GM21723 (cell line): Measurements from ENCODE around the gene TIRAP.
"Not testable (repeated sequence)": the region's sequence is repeated elsewhere in the genome, so short reads cannot be mapped to it uniquely, and the experiment has no call there.

Experiments used
- ATAC-seq: cut with Tn5 transposase; IDR thresholded peaks from one replicate; pipeline ENCODE4 v1.9.1; 2021; ENCODE audit warnings: mild to moderate bottlenecking, moderate library complexity; ENCODE audit not compliant: unreplicated experiment

The TIRAP gene, protein sequence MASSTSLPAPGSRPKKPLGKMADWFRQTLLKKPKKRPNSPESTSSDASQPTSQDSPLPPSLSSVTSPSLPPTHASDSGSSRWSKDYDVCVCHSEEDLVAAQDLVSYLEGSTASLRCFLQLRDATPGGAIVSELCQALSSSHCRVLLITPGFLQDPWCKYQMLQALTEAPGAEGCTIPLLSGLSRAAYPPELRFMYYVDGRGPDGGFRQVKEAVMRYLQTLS

GRCh38 chr11:126282736-126283591 lies at the start of gene TIRAP:
Gene TIRAP, plus strand, starts transcription at chr11:126283093. Its CDS starts 7,802 bp downstream, at chr11:126290895.
- ATAC-seq = peak; percentile 71

GRCh38 chr11:126233391-126233790 lies 49.5 kb upstream of the TIRAP start:
- ATAC-seq = no peak

DNA sequence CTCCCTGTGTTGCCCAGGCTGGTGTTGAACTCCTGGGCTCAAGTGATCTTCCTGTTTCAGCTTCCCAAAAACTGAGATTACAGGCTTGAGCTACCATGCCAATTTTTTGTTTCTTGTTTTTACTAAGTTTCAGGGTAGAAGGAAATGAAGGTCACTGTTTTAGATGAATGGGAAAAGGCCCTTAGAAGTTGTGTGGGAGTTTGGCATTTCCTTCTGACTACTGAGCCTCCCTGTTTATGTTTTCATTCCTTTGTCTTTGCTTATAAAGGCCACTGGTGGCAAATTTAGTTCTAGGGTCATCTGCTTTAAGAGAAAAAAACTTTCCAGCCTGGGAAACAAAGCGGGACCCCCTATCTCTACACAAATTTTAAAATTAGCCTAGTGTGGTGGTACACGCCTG lies 36.3 kb upstream of the TIRAP start:
- ATAC-seq = no peak

DNA sequence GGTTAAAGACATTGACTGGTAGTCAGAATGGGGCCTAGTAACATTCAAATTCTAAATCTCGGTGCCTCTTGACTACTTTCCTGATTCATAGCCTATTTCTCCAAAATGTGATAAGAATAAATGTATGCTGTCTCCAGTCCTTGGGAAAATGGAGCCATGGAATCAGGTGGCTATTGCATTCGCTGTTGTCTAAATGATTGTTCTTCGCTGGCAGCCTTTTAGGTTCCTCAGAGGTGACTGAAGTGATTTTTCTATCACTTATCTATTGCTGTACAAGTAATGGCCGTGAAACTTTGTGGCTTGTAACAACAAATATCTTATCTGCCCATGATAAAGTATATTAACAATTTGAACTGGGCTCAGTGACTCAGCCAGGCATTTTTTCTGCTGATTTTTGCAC lies 29.6 kb upstream of the TIRAP start:
- ATAC-seq = no peak

- ATAC-seq = no peak
Observed at GRCh38 chr11:126254819-126255218, 28.1 kb upstream of the TIRAP start.

- ATAC-seq = not testable (repeated sequence)
Observed at GRCh38 chr11:126255507-126255906, 27.4 kb upstream of the TIRAP start.

DNA sequence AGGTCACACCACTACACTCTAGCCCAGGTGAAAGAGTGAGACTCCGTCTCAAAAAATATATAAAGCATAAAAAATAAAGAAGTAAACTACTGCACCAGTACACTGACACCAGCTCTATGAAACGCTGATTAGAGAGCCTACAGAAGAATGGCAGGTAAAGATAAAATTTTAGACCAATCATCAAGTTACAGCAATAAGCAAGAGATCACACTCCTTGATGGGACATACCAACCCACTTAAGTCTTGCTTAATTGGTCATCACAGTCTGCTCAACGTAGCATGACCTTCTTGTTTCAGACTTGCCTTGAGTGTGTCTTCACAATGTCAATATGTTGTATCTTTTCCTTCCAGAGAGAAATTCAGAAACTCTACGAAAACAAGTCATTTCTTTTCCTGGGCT lies 26.7 kb upstream of the TIRAP start:
- no peak for ATAC-seq

DNA sequence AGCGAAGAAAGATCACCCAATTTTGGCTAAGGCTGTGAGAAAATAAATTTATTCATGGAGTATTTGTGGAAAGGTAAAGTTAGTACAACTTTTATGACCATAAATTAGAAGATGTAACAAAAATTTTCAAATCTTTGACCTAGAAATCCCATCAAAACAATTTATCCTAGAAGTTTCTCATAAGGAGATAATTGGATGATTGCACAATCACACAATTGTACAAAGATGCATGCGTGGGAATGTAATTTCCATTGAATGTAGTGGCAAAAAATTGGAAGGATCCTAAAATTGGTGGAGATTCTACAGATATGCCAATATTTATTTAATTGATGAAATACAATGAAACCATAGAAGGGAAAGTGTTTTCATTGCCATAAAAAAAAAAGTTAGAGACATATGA lies 25.7 kb upstream of the TIRAP start:
- no peak for ATAC-seq

DNA sequence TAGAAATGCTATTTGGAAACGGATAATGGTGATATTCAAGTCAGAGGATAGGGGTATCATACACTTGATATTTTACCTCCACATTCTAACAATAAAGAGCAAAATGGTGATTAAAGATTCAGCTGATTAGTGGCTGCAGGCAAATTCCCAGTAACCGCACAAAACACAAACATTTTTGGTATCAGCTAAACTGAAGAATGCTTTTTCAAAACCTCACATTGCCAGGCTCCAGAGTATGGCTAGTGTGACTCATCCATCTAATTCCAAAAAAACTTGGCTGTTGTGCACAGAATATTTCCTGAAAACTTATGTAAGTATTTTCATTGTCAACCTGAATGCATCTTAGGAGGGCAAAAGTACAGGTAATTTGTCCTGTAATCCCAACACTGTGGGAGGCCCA lies 25.1 kb upstream of the TIRAP start:
- ATAC-seq = no peak

DNA sequence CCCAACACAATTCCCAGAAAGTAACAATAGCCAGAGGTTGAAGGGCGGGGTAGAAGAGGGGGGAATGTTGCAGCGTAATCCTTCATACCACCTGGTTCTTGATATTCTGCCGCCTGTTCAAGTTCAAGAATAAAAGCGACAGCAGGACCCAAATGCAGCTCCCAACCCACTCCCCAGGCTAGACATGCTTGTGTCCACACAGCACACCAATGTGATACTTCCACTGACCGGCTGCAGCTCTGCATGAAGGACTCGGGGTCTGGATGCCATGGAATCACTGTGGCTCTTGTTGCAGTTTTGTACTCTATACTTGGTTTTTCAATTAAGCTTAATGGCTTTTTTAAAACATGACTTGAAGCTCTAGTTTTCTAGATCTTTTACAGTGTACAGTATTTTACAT lies 20.7 kb upstream of the TIRAP start:
- no peak for ATAC-seq

- no peak for ATAC-seq
Observed at GRCh38 chr11:126263489-126263888, 19.4 kb upstream of the TIRAP start.

DNA sequence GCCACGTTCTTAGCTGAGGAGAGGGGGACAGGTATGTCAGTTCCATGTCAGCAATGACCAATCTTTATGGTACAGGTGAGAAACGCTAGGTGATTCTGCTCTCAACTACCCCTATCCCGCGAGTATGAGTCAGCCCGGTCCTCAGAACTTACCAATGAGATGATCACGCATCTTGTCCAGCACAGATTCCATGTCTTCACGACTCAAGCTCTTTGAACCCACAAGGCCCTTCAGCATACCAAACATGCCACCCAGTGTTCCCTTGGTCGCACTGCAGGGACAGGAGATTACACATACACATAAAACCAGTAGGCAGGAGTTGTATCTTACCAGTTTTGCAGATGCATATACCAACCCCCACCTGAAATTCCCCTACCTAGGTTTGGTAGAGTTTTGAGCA lies 17.1 kb upstream of the TIRAP start:
- no peak for ATAC-seq

DNA sequence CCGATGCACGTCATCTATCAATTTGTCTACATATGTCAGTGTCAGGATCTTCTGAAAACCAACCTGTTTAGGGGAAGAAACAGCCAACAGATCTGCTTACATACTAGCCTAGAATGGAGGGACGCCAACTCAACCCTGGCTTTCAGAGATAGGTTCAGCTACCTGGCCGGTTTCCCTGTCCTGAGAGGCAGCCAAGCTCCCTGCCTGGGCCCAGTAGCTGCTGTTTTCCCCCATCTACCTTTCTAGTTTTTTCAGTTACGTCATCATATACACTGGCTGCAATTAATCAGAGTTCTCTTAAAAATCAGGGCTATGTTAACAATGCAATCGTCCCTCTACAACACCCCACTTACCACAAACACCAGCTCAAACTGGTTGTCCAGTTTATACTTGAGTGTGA lies 15.2 kb upstream of the TIRAP start:
- no peak for ATAC-seq

DNA sequence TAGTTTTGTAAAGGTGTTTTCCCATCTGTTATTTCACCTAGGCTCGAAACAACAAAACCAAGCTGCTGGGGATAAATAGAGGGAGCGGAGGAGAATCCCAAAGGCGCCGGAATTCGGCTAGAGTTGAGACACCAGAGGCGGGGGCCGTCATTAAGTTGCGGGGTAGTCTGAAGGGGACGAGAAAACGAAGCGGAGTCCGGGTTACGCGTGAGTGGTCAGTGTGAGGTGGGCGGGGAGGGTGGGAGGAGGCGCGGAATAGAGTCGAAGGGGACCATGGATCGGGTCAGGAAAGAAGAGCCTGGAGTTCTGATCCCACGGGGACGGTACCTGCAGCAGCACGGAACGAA lies 14.6 kb upstream of the TIRAP start:
- ATAC-seq = peak; percentile 0

- peak; percentile 99 for ATAC-seq
Observed at GRCh38 chr11:126268708-126269579, 13.9 kb upstream of the TIRAP start, which contains the start of the genes FOXRED1 and SRPRA. Gene FOXRED1, plus strand, starts transcription at chr11:126269154. Its CDS starts 53 bp downstream, at chr11:126269207. Gene SRPRA, minus strand, starts transcription at chr11:126268895. Its CDS starts 91 bp downstream, at chr11:126268804.

GRCh38 chr11:126277322-126277721 lies 5.6 kb upstream of the TIRAP start:
- no peak for ATAC-seq

DNA sequence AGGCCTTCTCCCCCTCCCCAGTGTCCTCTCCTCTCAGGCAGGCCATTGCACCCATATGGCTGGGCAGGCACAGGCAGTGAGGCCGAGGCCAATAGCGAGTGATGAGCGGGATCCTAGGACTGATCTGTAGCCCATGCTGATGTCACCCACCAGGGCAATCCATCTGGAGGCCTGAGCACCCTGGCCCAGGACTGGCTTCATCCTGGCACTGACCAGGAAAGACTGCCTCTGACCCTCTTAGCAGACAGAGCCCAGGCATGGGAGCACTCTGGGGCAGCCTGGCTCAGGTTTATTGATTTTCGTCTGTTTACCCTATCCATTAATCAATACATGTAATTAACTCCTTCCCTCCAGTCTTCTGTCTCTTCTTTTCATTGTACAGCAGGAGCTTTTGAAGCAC lies 5.1 kb upstream of the TIRAP start:
- ATAC-seq = no peak

GRCh38 chr11:126279191-126279590 lies 3.7 kb upstream of the TIRAP start:
- ATAC-seq = no peak

- no peak for ATAC-seq
Observed at GRCh38 chr11:126280595-126280994, 2.3 kb upstream of the TIRAP start.

- ATAC-seq = no peak
Observed at GRCh38 chr11:126281245-126281644, 1.6 kb upstream of the TIRAP start.

DNA sequence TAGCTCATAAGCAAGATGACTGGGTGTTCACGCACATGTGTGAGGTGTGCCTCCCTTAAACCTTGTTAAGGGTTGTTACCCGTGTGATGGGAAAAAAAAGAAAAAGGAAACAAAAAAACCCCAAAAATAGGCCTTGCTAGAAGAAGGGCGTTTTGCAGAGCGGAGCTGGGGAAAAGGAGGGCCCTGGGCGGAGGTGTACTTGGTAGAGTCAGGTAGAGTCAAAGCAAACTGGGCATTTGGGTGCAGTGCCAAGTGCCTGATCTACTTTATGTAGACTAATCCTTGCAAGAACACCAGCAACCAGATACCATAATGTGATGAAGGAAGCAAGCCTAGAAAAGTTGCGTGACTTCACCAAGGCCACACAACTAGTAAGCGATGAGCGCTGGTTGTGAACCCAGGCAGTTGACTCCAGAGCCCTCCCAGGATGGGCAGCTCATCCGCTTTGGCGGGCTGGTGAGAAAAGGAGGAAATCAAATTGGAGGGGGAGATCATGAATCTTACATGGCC lies 1.2 kb upstream of the TIRAP start:
- ATAC-seq = no peak
